Aorta (tissue), 5 donors: ENCODE measurements around the gene KRT222. TPM values are rescaled to one million over a fixed set of nuclear protein-coding genes. Genes with fewer than 3 reads are reported as not detected.
A peak's percentile ranks its signal among the peaks of the same experiment; 100 is the strongest.

Source experiments
- ATAC-seq: fragments of 200-7000 bp; cut with Tn5 transposase; one replicate; pipeline ENCODE4 v1.9.1; 2022; ENCODE audit warnings: moderate library complexity; ENCODE audit not compliant: low FRiP score
- DNase-seq, 2 donors: peaks; one replicate each; pipeline ENCODE4 v3.0.0-alpha.2; 2020
- H3K27ac ChIP-seq, 2 donors: one replicate each; pipeline ENCODE4 v1.5.1; 2013; ENCODE audit warnings: low read length in 2 of 2, mild to moderate bottlenecking in 2 of 2, moderate library complexity in 2 of 2, control low read depth in 1 of 2, inconsistent platforms in 1 of 2, low read depth in 1 of 2
- H3K27me3 ChIP-seq, 2 donors: one replicate each; pipeline ENCODE4 v1.6.1; 2013; ENCODE audit warnings: control low read depth in 1 of 2, low read length in 1 of 2, mild to moderate bottlenecking in 1 of 2, moderate library complexity in 1 of 2; ENCODE audit not compliant: insufficient read depth in 2 of 2, control insufficient read depth in 1 of 2
- H3K36me3 ChIP-seq, 2 donors: one replicate each; pipeline ENCODE4 v1.6.1; 2013; ENCODE audit warnings: control low read depth in 1 of 2, low read length in 1 of 2, mild to moderate bottlenecking in 1 of 2; ENCODE audit not compliant: insufficient read depth in 2 of 2, control insufficient read depth in 1 of 2
- H3K4me1 ChIP-seq, 2 donors: one replicate each; pipeline ENCODE4 v1.6.1; 2013; ENCODE audit warnings: low read length in 2 of 2, control low read depth in 1 of 2, mild to moderate bottlenecking in 1 of 2, moderate library complexity in 1 of 2; ENCODE audit not compliant: insufficient read depth in 2 of 2, control insufficient read depth in 1 of 2
- H3K4me3 ChIP-seq, 2 donors: one replicate each; pipeline ENCODE4 v1.5.1; 2013; ENCODE audit warnings: low read length in 2 of 2, control low read depth in 1 of 2, mild to moderate bottlenecking in 1 of 2
- H3K9me3 ChIP-seq: one replicate; pipeline ENCODE4 v1.6.1; 2013; ENCODE audit warnings: mild to moderate bottlenecking, low read length; ENCODE audit not compliant: control insufficient read depth
- WGBS, 2 donors: extraction: QIAGEN DNeasy Blood & Tissue Kit; methylation state at CpG; one replicate each; pipeline ENCODE4 v1.1.7; 2013; 5-methylcytosine and 5-hydroxymethylcytosine counted together
- intact Hi-C, 2 donors: fragments of 100-400 bp; cut with DNase I; formaldehyde crosslinking; loops; one replicate each; pipeline versions ENCODE4 v1.14.2 to v1.15.0; 2022
- polyA plus RNA-seq, 2 donors: library from polyadenylated mRNA; stranded (reverse); fragments of 200-250 nt; gene quantifications; one replicate each; pipeline ENCODE4 v1.2.3, GENCODE V29; 2013
- total RNA-seq, 2 donors: library from RNA; stranded (reverse); fragmentation: NEBNext Ultra II Directional; extraction: Animal tissue kit (Norgen Biotek cat#: 25700); gene quantifications; one replicate each; pipeline ENCODE4 v1.2.1, GENCODE V29; 2021
- donor health status: healthy with polysubstance abuse.
- donor health status: Bipolar disorder and iron deficiency.
- donor health status: DM: no; HTN: no; CAD: no.
- donor health status: DM: no; HTN: no; CAD: no.
- donor health status: DM: yes; HTN: yes; CAD: no.

KRT222 gene
- total and polyA plus RNA-seq, 4 donors, result 1.9 to 4.5 TPM; not detected in 2

DNA sequence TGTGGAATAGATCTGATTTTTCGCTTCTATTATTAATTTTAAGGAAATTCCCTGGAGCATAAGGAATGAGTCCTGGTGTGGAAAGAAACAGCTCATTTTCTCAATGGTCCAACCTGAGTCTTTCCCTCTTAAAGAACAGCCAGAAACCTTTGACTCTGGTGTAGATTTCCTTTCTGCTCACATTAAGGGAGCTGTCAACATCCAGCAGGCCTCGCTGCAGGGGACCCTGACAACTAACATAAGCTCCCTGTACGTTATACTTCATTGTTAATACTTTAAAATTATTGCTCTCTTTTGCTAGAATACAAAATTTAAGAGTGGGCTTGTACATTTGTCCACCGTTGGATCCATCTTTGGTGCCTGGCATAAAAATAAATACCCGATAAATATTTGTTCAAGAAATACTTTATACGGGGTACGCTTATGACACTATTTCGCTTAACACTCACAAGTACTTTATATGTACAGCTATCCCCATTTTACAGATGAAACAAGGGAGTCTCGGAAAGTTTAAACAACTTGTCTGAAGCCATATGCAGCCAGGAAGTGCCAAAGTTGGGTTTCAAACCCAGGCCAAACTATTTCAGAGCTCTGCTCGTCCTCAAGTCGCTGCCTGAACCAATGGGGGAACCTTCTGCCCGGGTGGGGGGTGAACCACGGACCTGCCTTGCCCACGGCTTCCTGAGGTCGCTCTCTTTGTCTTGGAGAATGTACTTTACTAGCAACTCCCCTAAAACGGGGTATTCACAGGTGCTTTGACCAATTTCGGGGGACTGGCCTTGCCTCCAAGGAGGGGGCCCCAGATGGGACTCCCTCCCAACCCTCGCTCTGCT lies 18.0 kb downstream of the KRT222 start:
- Histone ChIP-seq H3K9me3 (no peaks in the 10 kb centered on the region), H3K4me1 (no peaks in the 10 kb centered on the region), H3K36me3 (no peaks in the 10 kb centered on the region), H3K27me3 (no peaks in the 10 kb centered on the region), H3K27ac (peak overlapping the region; percentile 79 to 89), H3K4me3 (peak overlapping the region; percentile 74 to 99)
- intact Hi-C loops, result loop anchor here in 1 of 2 donors (10.0 kb wide), 1 partner anchor 1018 kb away; no protein-coding TSS in a partner anchor
- WGBS, 2 donors, result 7 to 8% methylated on average over 18 of the region's 18 CpGs
- DNase-seq (no peak), ATAC-seq (peak; percentile 22)

DNA sequence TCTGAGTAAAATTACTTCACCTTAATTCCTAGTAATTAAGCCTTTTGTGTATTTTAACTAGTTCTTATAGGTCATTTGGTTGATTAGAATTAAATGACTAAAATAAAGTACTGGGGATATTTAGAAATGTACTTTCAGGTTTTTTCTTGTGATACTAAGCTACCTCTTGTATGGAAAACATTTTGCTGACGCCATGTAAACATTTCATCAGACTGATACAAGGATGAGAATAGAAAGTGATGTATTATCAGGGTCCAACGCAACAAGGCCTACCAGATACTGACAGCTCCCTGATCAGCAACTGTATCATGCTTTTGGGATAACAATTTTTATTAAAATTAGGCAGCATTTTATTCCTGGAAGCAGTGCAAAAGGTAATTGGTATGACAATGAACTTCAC lies 19.0 kb downstream of the KRT222 start:
- Histone ChIP-seq H3K36me3 (no peaks in the 10 kb centered on the region), H3K4me1 (no peaks in the 10 kb centered on the region), H3K27me3 (no peaks in the 10 kb centered on the region), H3K4me3 (no peak overlapping the region), H3K27ac (no peak overlapping the region), H3K9me3 (no peaks in the 10 kb centered on the region)
- intact Hi-C loops, result loop anchor here in 1 of 2 donors (10.0 kb wide), 1 partner anchor 1019 kb away; no protein-coding TSS in a partner anchor
- ATAC-seq, result no peak
- no peak for DNase-seq
- WGBS, 2 donors, result 71% methylated on average over 2 of the region's 2 CpGs

DNA sequence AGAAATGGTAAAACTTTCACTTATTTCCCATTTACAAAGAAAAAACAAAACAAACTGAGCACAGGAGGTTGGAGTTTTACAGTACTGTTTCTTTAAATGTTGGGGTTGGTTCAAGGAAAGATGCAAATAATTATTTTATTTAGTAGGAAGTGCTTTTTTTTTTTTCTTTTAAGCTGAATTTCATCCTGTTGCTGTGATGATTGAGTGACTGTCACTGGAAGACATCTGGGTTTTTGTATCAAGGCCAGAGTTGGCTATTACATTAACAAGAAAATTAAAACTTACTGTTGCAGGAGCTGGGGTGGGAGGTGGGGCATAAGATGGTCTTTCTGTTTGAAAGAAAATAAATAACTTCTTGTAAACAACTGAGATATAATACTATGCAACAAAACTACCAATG lies 19.7 kb downstream of the KRT222 start:
- no peak overlapping the region for H3K27ac ChIP-seq
- intact Hi-C loops, result loop anchor here in 1 of 2 donors (10.0 kb wide), 1 partner anchor 1020 kb away; no protein-coding TSS in a partner anchor
- no peak overlapping the region for H3K4me3 ChIP-seq
- H3K36me3 ChIP-seq, result no peaks in the 10 kb centered on the region
- no peaks in the 10 kb centered on the region for H3K4me1 ChIP-seq
- H3K9me3 ChIP-seq, result no peaks in the 10 kb centered on the region
- ATAC-seq (no peak), DNase-seq (no peak)
- no peaks in the 10 kb centered on the region for H3K27me3 ChIP-seq

DNA sequence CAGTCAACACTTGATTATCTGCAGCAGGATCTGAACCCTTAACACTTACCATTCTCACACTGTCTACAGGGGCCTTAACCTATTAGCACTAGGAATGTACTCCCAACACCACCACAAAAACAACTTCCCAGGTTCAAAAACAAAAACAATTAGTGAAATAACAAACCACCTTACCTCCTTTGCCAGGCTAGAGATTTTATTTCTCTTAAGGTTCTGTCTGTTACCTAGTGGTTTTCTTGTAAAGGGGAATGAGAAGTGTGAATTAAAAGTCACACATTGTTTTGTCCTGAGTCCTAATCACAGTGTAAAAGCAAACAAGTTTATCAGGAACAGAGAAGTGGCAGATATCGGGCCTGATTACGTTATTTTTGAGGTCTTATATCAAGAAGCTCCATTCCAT lies 27.0 kb downstream of the KRT222 start:
- Histone ChIP-seq H3K4me3 (no peak overlapping the region), H3K9me3 (no peaks in the 10 kb centered on the region), H3K36me3 (peaks cover 6 to 7% of the 10 kb centered on the region in 2 donors), H3K27ac (no peak overlapping the region), H3K27me3 (no peaks in the 10 kb centered on the region), H3K4me1 (peaks cover 0 to 2% of the 10 kb centered on the region in 2 donors)
- ATAC-seq, result no peak
- no peak for DNase-seq
- intact Hi-C loops, result no loop called here
- WGBS, 2 donors, result 56 to 62% methylated on average over 2 of the region's 2 CpGs

DNA sequence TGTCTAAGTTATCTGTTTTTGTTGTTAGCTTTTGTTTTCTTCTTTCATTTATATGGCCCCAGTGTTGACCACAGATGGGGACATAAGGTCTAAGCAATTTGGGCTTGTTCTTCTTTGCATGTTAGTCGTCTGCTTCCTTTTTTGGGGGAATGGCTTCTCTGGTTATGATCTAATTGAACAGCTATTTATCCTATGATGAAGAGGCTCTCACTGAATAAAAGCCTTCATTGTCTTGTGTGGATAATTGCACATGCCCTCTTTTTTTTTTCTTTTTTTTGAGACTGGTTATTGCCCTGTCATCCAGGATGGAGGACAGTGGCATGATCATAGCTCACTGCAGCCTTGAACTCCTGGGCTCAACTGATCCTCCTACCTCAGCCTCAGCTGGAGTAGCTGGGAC lies 31.1 kb downstream of the KRT222 start:
- peaks cover 0 to under 1% of the 10 kb centered on the region in 2 donors for H3K4me1 ChIP-seq
- 45 to 68% methylated on average over 1 of the region's 1 CpG for WGBS, 2 donors
- no peak overlapping the region for H3K27ac ChIP-seq
- ATAC-seq, result no peak
- intact Hi-C loops, result no loop called here
- no peaks in the 10 kb centered on the region for H3K27me3 ChIP-seq
- H3K4me3 ChIP-seq, result no peak overlapping the region
- peaks cover 13% of the 10 kb centered on the region in 2 donors for H3K36me3 ChIP-seq
- no peak for DNase-seq
- H3K9me3 ChIP-seq, result no peaks in the 10 kb centered on the region

DNA sequence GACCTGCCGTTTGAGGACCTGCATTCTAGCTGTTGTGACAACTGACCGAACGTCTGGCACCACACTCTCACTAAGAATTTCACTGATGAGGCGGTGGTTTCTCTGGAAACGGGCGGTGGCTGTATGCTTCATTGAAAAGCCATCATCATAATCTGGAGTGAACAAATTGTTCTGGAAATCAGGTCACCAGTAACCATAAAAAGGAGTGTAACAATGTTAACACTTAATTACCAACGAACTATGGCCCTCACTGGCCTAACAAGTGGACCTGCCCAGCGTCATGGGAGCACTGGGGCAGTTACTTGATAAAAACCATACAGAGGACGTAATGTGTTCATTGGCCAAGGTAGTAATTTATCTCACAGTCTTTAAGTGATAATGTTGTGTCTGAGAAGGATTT lies 32.8 kb downstream of the KRT222 start:
- no peak overlapping the region for H3K4me3 ChIP-seq
- DNase-seq, result no peak
- H3K36me3 ChIP-seq, result peaks cover 9 to 11% of the 10 kb centered on the region in 2 donors
- intact Hi-C loops, result no loop called here
- H3K27ac ChIP-seq, result no peak overlapping the region
- no peaks in the 10 kb centered on the region for H3K9me3 ChIP-seq
- no peaks in the 10 kb centered on the region for H3K27me3 ChIP-seq
- no peak for ATAC-seq
- 79 to 80% methylated on average over 9 of the region's 9 CpGs for WGBS, 2 donors
- no peaks in the 10 kb centered on the region for H3K4me1 ChIP-seq

DNA sequence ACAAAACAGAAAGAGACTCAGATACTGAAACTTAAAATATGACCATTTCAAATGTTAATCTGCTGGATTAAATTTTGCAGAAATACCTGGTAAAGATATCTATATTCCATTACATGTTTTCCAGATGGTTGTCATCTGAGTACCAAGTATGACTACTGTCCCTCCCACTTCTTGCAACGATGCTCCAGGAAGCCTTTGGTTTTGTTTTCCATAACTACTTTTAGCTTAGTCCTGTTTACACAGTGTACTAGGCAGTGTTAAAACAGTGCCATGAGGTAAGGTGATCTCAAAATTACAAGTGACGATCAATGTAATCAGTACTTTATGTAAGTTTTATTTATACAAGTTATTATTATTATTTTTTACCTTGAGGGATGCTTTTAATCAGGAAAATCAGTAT lies 35.1 kb downstream of the KRT222 start:
- intact Hi-C loops, result no loop called here
- no peak overlapping the region for H3K27ac ChIP-seq
- H3K36me3 ChIP-seq, result peaks cover 9% of the 10 kb centered on the region in 2 donors
- no peak overlapping the region for H3K4me3 ChIP-seq
- 51 to 57% methylated on average over 2 of the region's 2 CpGs for WGBS, 2 donors
- no peak for ATAC-seq
- no peaks in the 10 kb centered on the region for H3K4me1 ChIP-seq
- DNase-seq, result no peak
- H3K9me3 ChIP-seq, result no peaks in the 10 kb centered on the region
- no peaks in the 10 kb centered on the region for H3K27me3 ChIP-seq

DNA sequence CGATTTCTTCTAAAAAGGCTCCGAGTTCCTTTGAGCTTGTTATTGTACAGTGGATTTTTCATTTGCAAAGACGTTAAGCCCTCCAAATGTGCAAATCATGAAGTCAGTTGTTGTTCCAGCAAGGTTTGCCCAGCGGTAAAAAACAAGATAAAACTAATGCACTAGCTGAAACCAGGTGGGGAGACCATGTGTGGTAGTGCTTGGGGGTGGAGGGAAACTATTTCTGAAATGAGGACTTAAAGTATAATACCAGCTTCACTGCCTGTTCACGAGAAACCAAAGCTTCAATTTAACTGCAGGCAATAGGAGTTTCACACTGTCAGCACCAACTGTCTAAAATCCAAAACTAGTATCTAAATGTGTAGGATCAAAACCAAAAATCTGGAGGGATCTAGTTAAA lies 39.7 kb downstream of the KRT222 start:
- intact Hi-C loops, result no loop called here
- Histone ChIP-seq H3K4me3 (no peak overlapping the region), H3K4me1 (no peaks in the 10 kb centered on the region), H3K9me3 (no peaks in the 10 kb centered on the region), H3K27ac (no peak overlapping the region), H3K36me3 (peaks cover 0 to 3% of the 10 kb centered on the region in 2 donors), H3K27me3 (no peaks in the 10 kb centered on the region)
- ATAC-seq (no peak), DNase-seq (no peak)
- WGBS, 2 donors, result 41 to 49% methylated on average over 5 of the region's 5 CpGs
